Measurements from ENCODE around the gene MYO5C.

GRCh38 chr15:52337198-52337853 lies 41.7 kb upstream of the MYO5C start:
- TF ChIP-seq, protein P1, sequence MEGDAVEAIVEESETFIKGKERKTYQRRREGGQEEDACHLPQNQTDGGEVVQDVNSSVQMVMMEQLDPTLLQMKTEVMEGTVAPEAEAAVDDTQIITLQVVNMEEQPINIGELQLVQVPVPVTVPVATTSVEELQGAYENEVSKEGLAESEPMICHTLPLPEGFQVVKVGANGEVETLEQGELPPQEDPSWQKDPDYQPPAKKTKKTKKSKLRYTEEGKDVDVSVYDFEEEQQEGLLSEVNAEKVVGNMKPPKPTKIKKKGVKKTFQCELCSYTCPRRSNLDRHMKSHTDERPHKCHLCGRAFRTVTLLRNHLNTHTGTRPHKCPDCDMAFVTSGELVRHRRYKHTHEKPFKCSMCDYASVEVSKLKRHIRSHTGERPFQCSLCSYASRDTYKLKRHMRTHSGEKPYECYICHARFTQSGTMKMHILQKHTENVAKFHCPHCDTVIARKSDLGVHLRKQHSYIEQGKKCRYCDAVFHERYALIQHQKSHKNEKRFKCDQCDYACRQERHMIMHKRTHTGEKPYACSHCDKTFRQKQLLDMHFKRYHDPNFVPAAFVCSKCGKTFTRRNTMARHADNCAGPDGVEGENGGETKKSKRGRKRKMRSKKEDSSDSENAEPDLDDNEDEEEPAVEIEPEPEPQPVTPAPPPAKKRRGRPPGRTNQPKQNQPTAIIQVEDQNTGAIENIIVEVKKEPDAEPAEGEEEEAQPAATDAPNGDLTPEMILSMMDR (IDR thresholded peaks at IDR 0.05 in 4 of 5, conservative IDR thresholded peaks at IDR 0.05 in 1 of 5) = no peak
- no peak for TF ChIP-seq POLR2A (IDR thresholded peaks at IDR 0.05)

Data from gastrocnemius medialis (tissue), 4 donors.